Lower leg skin (tissue), 4 donors: ENCODE results near the gene NFASC. TPM values are rescaled to one million over a fixed set of nuclear protein-coding genes. Genes with fewer than 3 reads are reported as not detected.

Source experiments
- DNase-seq, 2 donors: peaks; one replicate each; pipeline ENCODE4 v3.0.0-alpha.2; 2019; ENCODE audit warnings: low spot score in 2 of 2
- H3K4me3 ChIP-seq: fragments of 200-600 bp; sonication (generic); 2 replicates; pipeline ENCODE4 v1.5.1; 2017; ENCODE audit warnings: mild to moderate bottlenecking, low read depth; ENCODE audit not compliant: poor library complexity, severe bottlenecking
- POLR2A ChIP-seq, 2 donors: fragments of 450-650 bp; IDR thresholded peaks; one replicate each; pipeline ENCODE4 v1.6.1; 2016 to 2017; ENCODE audit warnings: antibody characterized with exemption in 2 of 2, mild to moderate bottlenecking in 1 of 2, moderate library complexity in 1 of 2
- WGBS, 2 donors: methylation state at CpG; one replicate each; pipeline ENCODE4 v1.1.5; 2018; 5-methylcytosine and 5-hydroxymethylcytosine counted together
- intact Hi-C: fragments of 100-400 bp; cut with DNase I; formaldehyde crosslinking; loops from one replicate; pipeline ENCODE4 v1.15.0; 2023; ENCODE audit warnings: low total_unique reads
- total RNA-seq, 4 donors: library from RNA; depleted of rRNA; stranded (reverse); fragments of >200 nt; gene quantifications; one replicate each; pipeline ENCODE4 v1.1.0, GENCODE V29; 2016
- TF ChIP-seq, protein P1 (sequence below), 3 donors: fragments of 450-650 bp; IDR thresholded peaks; one replicate each; pipeline ENCODE4 v1.5.1; 2016; ENCODE audit warnings: antibody characterized with exemption in 3 of 3, mild to moderate bottlenecking in 3 of 3, moderate library complexity in 2 of 3

NFASC gene
- total RNA-seq, 4 donors from 2014 or later, result 10.2 to 17.2 (median 14.2) TPM

DNA sequence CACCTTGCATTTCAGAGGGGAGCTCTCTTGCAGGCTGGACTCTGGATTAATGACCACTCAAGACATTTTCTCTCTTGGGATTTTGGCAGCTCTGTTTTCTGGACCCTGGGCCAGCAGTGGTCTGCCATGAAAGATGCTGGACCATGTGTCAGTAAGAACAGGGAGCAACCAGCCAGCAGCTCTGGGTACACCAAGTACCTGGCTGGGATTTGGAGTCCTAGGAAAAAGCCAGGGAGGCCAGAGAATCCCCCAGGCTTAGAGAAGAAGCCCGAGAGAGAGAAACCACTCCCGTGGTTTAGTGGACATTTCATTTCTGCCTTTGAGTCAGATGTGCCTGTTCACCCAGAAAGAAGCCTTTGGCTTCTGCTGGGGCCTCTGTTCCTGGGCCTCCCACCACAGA, 2.5 kb downstream of the NFASC start:
- H3K4me3 ChIP-seq, result no peak overlapping the region
- DNase-seq, result no peak
- no peak for TF ChIP-seq POLR2A (IDR thresholded peaks at IDR 0.05)
- TF ChIP-seq, protein P1, sequence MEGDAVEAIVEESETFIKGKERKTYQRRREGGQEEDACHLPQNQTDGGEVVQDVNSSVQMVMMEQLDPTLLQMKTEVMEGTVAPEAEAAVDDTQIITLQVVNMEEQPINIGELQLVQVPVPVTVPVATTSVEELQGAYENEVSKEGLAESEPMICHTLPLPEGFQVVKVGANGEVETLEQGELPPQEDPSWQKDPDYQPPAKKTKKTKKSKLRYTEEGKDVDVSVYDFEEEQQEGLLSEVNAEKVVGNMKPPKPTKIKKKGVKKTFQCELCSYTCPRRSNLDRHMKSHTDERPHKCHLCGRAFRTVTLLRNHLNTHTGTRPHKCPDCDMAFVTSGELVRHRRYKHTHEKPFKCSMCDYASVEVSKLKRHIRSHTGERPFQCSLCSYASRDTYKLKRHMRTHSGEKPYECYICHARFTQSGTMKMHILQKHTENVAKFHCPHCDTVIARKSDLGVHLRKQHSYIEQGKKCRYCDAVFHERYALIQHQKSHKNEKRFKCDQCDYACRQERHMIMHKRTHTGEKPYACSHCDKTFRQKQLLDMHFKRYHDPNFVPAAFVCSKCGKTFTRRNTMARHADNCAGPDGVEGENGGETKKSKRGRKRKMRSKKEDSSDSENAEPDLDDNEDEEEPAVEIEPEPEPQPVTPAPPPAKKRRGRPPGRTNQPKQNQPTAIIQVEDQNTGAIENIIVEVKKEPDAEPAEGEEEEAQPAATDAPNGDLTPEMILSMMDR (IDR thresholded peaks at IDR 0.05), result no peak
- intact Hi-C loops, result no loop called here
- WGBS, 2 donors, result 71 to 75% methylated on average over 2 of the region's 2 CpGs

DNA sequence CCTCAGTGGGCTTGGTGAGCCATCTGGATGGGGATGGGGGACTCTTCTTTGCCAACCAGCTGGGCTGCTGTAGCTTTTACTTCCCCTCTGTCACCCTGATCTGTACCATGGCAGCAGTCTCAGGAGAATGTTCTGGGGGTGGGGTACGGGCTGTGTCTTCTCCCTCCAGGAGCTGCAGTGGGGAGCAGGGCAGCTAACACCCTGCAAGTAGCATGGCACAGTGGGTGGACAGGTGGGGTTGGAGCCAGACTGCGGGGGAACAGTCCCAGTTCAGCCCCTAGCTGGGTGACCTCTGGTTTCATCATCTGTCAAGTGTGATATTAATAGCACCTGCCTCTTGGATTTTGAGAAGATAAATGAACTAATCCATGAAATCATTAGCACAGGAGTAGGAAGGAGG, 3.1 kb downstream of the NFASC start:
- no peak overlapping the region for H3K4me3 ChIP-seq
- intact Hi-C loops, result no loop called here
- TF ChIP-seq, protein P1 (IDR thresholded peaks at IDR 0.05), result no peak
- no peak for TF ChIP-seq POLR2A (IDR thresholded peaks at IDR 0.05)
- 80 to 88% methylated on average over 2 of the region's 2 CpGs for WGBS, 2 donors
- no peak for DNase-seq

DNA sequence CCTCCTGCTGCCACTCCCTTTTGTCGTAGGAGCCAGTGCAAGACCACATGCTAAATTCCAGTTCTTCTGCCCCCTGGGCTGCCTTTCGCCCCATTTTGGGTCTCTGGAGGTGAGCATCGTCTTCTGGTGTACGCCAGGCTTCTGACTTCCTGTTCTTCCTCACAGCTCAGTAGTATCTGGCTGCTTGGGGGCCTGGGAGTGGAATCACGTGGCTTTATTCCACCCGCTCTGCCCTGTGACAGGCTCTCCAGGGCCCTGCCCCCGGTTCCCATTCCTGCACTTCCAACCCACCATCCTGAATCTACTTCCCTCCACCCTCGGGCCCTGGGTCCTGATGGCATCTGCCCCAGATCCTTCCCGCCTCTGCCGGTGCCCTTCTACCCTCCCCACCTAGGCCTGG, 3.6 kb downstream of the NFASC start:
- no peak for DNase-seq
- 83 to 91% methylated on average over 10 of the region's 10 CpGs for WGBS, 2 donors
- no peak overlapping the region for H3K4me3 ChIP-seq
- intact Hi-C loops, result no loop called here
- TF ChIP-seq, protein P1 (IDR thresholded peaks at IDR 0.05), result no peak
- TF ChIP-seq POLR2A (IDR thresholded peaks at IDR 0.05), result no peak

DNA sequence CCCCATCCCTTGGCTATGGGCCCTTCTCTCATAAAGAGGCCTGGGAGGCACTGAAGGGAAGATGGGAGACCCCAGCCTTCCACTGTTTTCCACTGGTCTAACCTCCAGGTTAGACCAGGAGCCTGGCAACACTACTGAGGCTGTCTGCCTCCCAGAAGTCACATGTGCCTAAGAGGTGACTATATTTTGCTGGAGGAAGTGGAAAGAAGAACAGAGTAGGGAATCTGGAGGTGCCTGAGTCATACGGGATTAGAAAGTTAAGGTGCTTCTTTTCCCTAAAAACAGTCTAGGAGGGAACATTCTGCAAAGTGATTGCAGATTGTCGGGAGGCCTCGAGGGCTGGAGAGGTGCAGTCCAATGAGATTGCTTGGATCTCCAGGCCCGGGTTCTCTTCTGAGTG, 4.6 kb downstream of the NFASC start:
- TF ChIP-seq POLR2A (IDR thresholded peaks at IDR 0.05), result no peak
- TF ChIP-seq, protein P1 (IDR thresholded peaks at IDR 0.05), result no peak
- 37 to 75% methylated on average over 4 of the region's 4 CpGs for WGBS, 2 donors
- intact Hi-C loops, result no loop called here
- DNase-seq, result no peak
- H3K4me3 ChIP-seq, result no peak overlapping the region

DNA sequence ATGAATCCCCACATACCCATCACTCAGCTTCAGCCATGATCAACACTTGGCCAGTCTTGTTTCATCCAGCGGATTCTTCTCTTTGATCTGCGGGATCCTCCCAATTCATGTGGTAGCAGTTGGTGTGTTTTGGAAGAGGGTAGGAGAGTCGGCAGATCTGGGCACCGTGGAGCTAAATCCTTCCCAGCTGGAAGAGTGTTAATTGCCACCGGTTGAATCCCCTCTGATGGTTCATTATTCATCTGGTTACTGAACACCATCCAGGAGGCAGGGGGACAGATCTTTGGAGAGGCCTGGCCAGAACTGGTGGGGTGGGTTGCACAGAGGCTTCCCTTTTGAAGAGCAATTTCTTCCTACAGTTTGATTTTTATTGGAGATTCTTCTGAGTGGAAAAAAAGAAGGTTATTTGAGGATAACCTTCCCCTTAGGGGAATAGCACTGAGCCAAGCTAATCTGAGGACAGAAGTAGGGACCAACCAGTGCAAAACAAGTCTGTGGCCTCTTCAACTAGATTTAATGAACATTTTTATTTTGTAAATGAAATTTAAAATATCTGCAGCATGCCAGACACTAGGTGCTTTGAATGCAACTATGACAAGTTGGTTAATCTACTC, 8.1 kb downstream of the NFASC start:
- peak in 1 of 2 donors; percentile 71 for DNase-seq
- TF ChIP-seq, protein P1 (IDR thresholded peaks at IDR 0.05), result no peak
- no peak for TF ChIP-seq POLR2A (IDR thresholded peaks at IDR 0.05)
- WGBS, 2 donors, result 15 to 34% methylated on average over 5 of the region's 5 CpGs
- intact Hi-C loops, result no loop called here
- no peak overlapping the region for H3K4me3 ChIP-seq

DNA sequence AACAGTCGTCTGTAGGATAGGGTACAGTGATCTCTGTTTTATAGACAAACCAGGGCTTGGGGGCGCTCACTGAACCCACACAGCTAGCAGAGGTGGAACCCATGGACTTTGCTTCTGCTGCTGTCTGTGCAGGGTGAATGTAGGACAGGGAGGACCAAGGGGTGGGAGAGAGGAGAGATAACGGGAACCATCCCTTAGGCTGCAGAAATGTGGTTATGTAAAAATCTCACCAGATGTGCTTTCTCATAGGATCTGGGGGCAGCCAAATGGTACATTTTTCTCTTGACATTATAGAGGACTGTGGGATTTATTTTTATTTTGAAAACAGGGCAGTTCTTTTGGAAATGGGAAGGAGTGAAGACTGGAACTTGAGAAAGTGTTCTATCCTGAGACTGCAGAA, 8.7 kb downstream of the NFASC start:
- WGBS, 2 donors, result 51 to 69% methylated on average over 3 of the region's 3 CpGs

More for the DNA sequence above, 8.7 kb downstream of the NFASC start:
- no peak overlapping the region for H3K4me3 ChIP-seq
- TF ChIP-seq, protein P1 (IDR thresholded peaks at IDR 0.05), result no peak
- no peak for TF ChIP-seq POLR2A (IDR thresholded peaks at IDR 0.05)
- intact Hi-C loops, result no loop called here
- peak in 1 of 2 donors; percentile 43 for DNase-seq
